Measurements from ENCODE around the gene SRF.

SRF gene

GRCh38 chr6:43219119-43219518 lies 48.0 kb downstream of the SRF start:
- no peak for DNase-seq

- DNase-seq = no peak
Measured at GRCh38 chr6:43219814-43220213, 48.7 kb downstream of the SRF start.

GRCh38 chr6:43220439-43220951 lies 49.4 kb downstream of the SRF start:
- DNase-seq = no peak

- no peak for DNase-seq
Measured at GRCh38 chr6:43221046-43221972, 50.2 kb downstream of the SRF start.

- DNase-seq = no peak
Measured at GRCh38 chr6:43222418-43223059, 51.5 kb downstream of the SRF start.

DNA sequence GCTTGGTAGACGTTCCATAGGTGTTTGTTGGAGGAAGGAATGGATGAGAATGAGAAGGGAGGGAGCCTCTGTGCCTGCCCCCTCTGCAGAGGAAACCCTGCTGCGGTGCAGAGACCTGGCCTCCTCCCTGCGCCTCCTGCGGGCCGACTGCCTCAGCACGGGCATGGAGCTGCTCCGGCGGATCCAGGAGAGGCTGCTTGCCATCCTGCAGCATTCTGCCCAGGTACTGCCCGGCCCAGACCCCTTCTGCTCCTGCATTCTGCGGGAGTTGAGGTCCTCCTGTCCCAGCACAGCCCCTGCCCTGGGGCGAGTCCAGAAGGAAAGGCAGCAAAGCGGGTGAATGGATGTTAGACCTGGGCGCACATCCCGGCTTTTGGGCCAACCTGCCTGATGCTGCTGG lies 52.1 kb downstream of the SRF start:
- no peak for DNase-seq

GRCh38 chr6:43226192-43226851 lies 55.3 kb downstream of the SRF start:
- no peak for DNase-seq

- DNase-seq = peak; percentile 74
Measured at GRCh38 chr6:43228951-43229802, 58.1 kb downstream of the SRF start, which contains the start of gene DNPH1. Gene DNPH1, minus strand, starts transcription at chr6:43229481. Its CDS starts 25 bp downstream, at chr6:43229456.

GRCh38 chr6:43229803-43230620 lies 58.9 kb downstream of the SRF start:
- no peak for DNase-seq

GRCh38 chr6:43231053-43231452 lies 60.0 kb downstream of the SRF start:
- DNase-seq = no peak
